A549 (cell line): ENCODE data around the gene NECTIN1. TPM values are rescaled to one million over a fixed set of nuclear protein-coding genes. Genes with fewer than 3 reads are reported as not detected.

ENCODE experiments used
- ATAC-seq, 2 experiments: fragments of 200-7000 bp in 1 of 2; fragments of >200 bp in 1 of 2; cut with Nextera tagmentation in 1 of 2; cut with Tn5 transposase in 1 of 2; 3 replicates each; pipeline versions ENCODE4 v1.8.0 to v1.9.1; 2018 to 2020; ENCODE audit warnings: mild to moderate bottlenecking in 1 of 2, moderate library complexity in 1 of 2
- CTCF ChIA-PET: fragments of 300-600 bp; sonication (Branson Sonifier 250); formaldehyde crosslinking; extraction: SDS; loops from one replicate; lab custom pipeline; 2021; ENCODE audit warnings: antibody characterized with exemption, inconsistent platforms; lab: Yijun Ruan, JAX
- POLR2A ChIA-PET: fragments of 350-600 bp; formaldehyde crosslinking; extraction: SDS; loops from one replicate; lab custom pipeline; 2021; ENCODE audit warnings: antibody characterized with exemption, inconsistent platforms; lab: Yijun Ruan, JAX
- DNase-seq, 2 experiments: peaks; one replicate each; pipeline versions ENCODE4 v3.0.0 to v3.0.0-alpha.2; 2011 to 2016; ENCODE audit warnings: low read depth in 1 of 2, low spot score in 1 of 2
- FAIRE-seq: peaks from 2 replicates; lab custom pipeline; 2011; peaks lifted over from hg19 to GRCh38; lab: Jason Lieb, UNC
- H3K27ac ChIP-seq, 2 experiments: fragments of >200 bp; sonication (Bioruptor Twin); formaldehyde crosslinking; 3 replicates each; pipeline ENCODE4 v1.5.1; 2016 to 2017
- H3K4me1 ChIP-seq: fragments of >200 bp; sonication (Bioruptor Twin); formaldehyde crosslinking; 3 replicates; pipeline ENCODE4 v1.6.1; 2016
- H3K4me2 ChIP-seq: fragments of >200 bp; sonication (Bioruptor Twin); formaldehyde crosslinking; 3 replicates; pipeline ENCODE4 v1.6.1; 2016
- H3K4me3 ChIP-seq: fragments of >200 bp; sonication (Bioruptor Twin); formaldehyde crosslinking; 3 replicates; pipeline ENCODE4 v1.5.1; 2016
- H3K9me3 ChIP-seq: fragments of >200 bp; sonication (Bioruptor Twin); formaldehyde crosslinking; 3 replicates; pipeline ENCODE4 v1.6.1; 2016
- BHLHE40 ChIP-seq: IDR thresholded peaks from 2 replicates; pipeline ENCODE4 v1.6.1; 2012; ENCODE audit warnings: low read depth, low read length, inconsistent platforms
- CBX2 ChIP-seq: fragments of 200-600 bp; sonication (generic); IDR thresholded peaks from 2 replicates; pipeline ENCODE4 v1.6.1; 2016; ENCODE audit warnings: low read depth, mild to moderate bottlenecking, borderline replicate concordance
- CBX8 ChIP-seq: fragments of 200-600 bp; sonication (generic); IDR thresholded peaks from 2 replicates; pipeline ENCODE4 v1.6.1; 2016
- ELK1 ChIP-seq: fragments of 150-350 bp; IDR thresholded peaks from 2 replicates; pipeline ENCODE4 v1.6.1; 2014; ENCODE audit warnings: low read depth, mild to moderate bottlenecking, low read length
- EP300 ChIP-seq, 2 experiments: fragments of >200 bp; sonication (Bioruptor Twin); formaldehyde crosslinking; IDR thresholded peaks; 2 replicates in 1 of 2; 3 replicates in 1 of 2; pipeline ENCODE4 v1.6.1; 2016 to 2017
- FOXS1 ChIP-seq: fragments of 250-450 bp; sonication (Bioruptor Pico); IDR thresholded peaks from 2 replicates; pipeline ENCODE4 v1.5.0; 2020; ENCODE audit warnings: mild to moderate bottlenecking, moderate library complexity
- GATA3 ChIP-seq: IDR thresholded peaks from 2 replicates; pipeline ENCODE4 v1.6.1; 2012; ENCODE audit warnings: borderline replicate concordance
- HOXB13 ChIP-seq: fragments of 250-450 bp; sonication (Bioruptor Pico); IDR thresholded peaks from 2 replicates; pipeline ENCODE4 v1.5.0; 2020; ENCODE audit warnings: low read depth, mild to moderate bottlenecking, moderate library complexity
- JUN ChIP-seq, 2 experiments: fragments of >200 bp; sonication (Bioruptor Twin); formaldehyde crosslinking; IDR thresholded peaks; 2 replicates in 1 of 2; 3 replicates in 1 of 2; pipeline ENCODE4 v1.6.1; 2016 to 2017
- JUNB ChIP-seq: fragments of >200 bp; sonication (Bioruptor Twin); formaldehyde crosslinking; IDR thresholded peaks from 2 replicates; pipeline ENCODE4 v1.6.1; 2016
- MAFK ChIP-seq: fragments of 450-650 bp; IDR thresholded peaks from 2 replicates; pipeline ENCODE4 v1.6.1; 2014; ENCODE audit not compliant: partially characterized antibody
- MAZ ChIP-seq: fragments of 150-350 bp; IDR thresholded peaks from 2 replicates; pipeline ENCODE4 v1.6.1; 2014; ENCODE audit warnings: antibody characterized with exemption, low read depth, low read length, borderline replicate concordance
- POLR2A ChIP-seq: IDR thresholded peaks from 2 replicates; pipeline ENCODE4 v1.6.1; 2012; ENCODE audit warnings: mild to moderate bottlenecking, low read length
- POLR2AphosphoS2 ChIP-seq: conservative IDR thresholded peaks from 2 replicates; pipeline ENCODE4 v1.6.1; 2012; ENCODE audit warnings: low read length, improper control_type of control experiment, inconsistent platforms
- RARB ChIP-seq: fragments of 250-450 bp; sonication (Bioruptor Pico); IDR thresholded peaks from 2 replicates; pipeline ENCODE4 v1.8.0; 2021; ENCODE audit warnings: mild to moderate bottlenecking, moderate library complexity
- RFX5 ChIP-seq: fragments of 450-650 bp; IDR thresholded peaks from 2 replicates; pipeline ENCODE4 v1.7.1; 2014; ENCODE audit warnings: antibody characterized with exemption, mild to moderate bottlenecking, moderate library complexity
- SREBF2 ChIP-seq: fragments of 450-650 bp; IDR thresholded peaks from 2 replicates; pipeline ENCODE4 v1.6.1; 2014; ENCODE audit warnings: mild to moderate bottlenecking, moderate library complexity
- TFCP2L1 ChIP-seq: fragments of 250-450 bp; sonication (Bioruptor Pico); IDR thresholded peaks from 2 replicates; pipeline ENCODE4 v1.5.0; 2021; ENCODE audit warnings: mild to moderate bottlenecking
- ZC3H11A ChIP-seq: fragments of 450-650 bp; IDR thresholded peaks from 2 replicates; pipeline ENCODE4 v1.6.1; 2014; ENCODE audit warnings: antibody characterized with exemption, mild to moderate bottlenecking
- ZFP36 ChIP-seq: fragments of 450-650 bp; IDR thresholded peaks from 2 replicates; pipeline ENCODE4 v1.6.1; 2014; ENCODE audit warnings: borderline replicate concordance; ENCODE audit not compliant: partially characterized antibody
- ZSCAN20 ChIP-seq: fragments of 250-450 bp; sonication (Bioruptor Pico); IDR thresholded peaks from 2 replicates; pipeline ENCODE4 v1.8.0; 2022; ENCODE audit warnings: mild to moderate bottlenecking, moderate library complexity
- WGBS: methylation state at CpG from one replicate; pipeline ENCODE4 v1.1.6; 2017; ENCODE audit errors: missing lambda C conversion rate; 5-methylcytosine and 5-hydroxymethylcytosine counted together
- polyA plus RNA-seq, 4 experiments: library from polyadenylated mRNA; depleted of rRNA in 3 of 4; stranded (reverse); fragments of >200 nt; fragmentation: RNase III in 1 of 4; extraction: RNeasy Plus Mini Kit Qiagen cat#74134 plus additional on column Dnase treatment in 1 of 4; gene quantifications; 2 replicates in 3 of 4; 3 replicates in 1 of 4; pipeline ENCODE4 v1.2.3, GENCODE V29; 2011 to 2017
- TF ChIP-seq, protein P1 (sequence below): fragments of >200 bp; sonication (Bioruptor Twin); formaldehyde crosslinking; IDR thresholded peaks from 3 replicates; pipeline ENCODE4 v1.6.1; 2016
- TF ChIP-seq, protein P2 (sequence below): fragments of 250-450 bp; sonication (Bioruptor Pico); IDR thresholded peaks from 2 replicates; pipeline ENCODE4 v1.5.0; 2020; ENCODE audit warnings: low read depth, mild to moderate bottlenecking, moderate library complexity
- TF ChIP-seq, protein P3 (sequence below): IDR thresholded peaks from 2 replicates; pipeline ENCODE4 v1.6.1; 2012; ENCODE audit warnings: low read depth, borderline replicate concordance

Gene NECTIN1
- polyA plus RNA-seq, 2 of the 4 experiments (the other 2 are of a cell fraction), result 2.2 to 5.5 TPM

DNA sequence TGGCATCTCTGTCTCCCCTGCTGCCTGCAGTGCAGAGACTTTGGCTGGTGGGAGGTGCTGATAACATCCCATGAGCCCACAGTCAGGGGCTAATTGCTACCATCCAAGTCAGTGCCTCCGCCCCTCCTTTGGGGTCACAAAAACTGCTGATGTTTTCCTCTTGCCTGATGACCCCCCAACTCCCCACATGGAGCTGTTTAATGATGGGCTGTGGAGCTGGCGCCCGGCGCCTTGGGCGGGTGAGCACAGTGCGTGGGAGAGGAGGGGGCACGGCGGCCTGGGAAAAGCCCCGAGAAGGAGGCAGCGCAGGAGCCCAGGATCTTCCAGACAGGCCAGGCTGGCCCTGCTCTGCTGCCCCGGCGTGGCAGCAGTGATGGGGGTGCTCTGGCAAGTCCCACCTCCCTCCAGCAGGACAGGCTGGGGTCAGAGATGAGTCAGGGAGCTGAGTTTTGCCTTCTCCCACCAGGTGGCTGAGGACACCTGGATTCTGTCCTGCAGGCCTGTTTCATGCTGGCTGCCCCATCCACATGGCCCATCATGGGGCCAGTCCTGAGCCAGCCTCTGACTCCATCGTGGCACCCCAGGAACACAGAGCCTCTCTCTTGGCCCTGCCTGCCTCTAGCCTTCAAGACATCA is 43.8 kb downstream of the NECTIN1 start:
- FAIRE-seq, result no peak
- WGBS, result 98% methylated on average over 8 of the region's 13 CpGs
- ChIA-PET POLR2A (no interaction called here), CTCF (interaction anchor here (1.4 kb wide), 1 partner anchor 545 kb away, joined by 3 read pairs; no protein-coding TSS in a partner anchor)
- Histone ChIP-seq H3K4me3 (no peak overlapping the region), H3K4me2 (no peak overlapping the region), H3K27ac (no peak overlapping the region; a peak in 1 of 6 replicates), H3K4me1 (peaks cover 5% of the 10 kb centered on the region; the same call in 2 of the 3 replicates), H3K9me3 (no peaks in the 10 kb centered on the region)
- no peak for DNase-seq
- TF ChIP-seq, protein P1, sequence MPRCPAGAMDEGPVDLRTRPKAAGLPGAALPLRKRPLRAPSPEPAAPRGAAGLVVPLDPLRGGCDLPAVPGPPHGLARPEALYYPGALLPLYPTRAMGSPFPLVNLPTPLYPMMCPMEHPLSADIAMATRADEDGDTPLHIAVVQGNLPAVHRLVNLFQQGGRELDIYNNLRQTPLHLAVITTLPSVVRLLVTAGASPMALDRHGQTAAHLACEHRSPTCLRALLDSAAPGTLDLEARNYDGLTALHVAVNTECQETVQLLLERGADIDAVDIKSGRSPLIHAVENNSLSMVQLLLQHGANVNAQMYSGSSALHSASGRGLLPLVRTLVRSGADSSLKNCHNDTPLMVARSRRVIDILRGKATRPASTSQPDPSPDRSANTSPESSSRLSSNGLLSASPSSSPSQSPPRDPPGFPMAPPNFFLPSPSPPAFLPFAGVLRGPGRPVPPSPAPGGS, result no peak
- no peak for TF ChIP-seq POLR2AphosphoS2
- no peak for TF ChIP-seq ZC3H11A
- no peak for TF ChIP-seq TFCP2L1
- TF ChIP-seq JUN (IDR thresholded peaks at IDR 0.05), result no peak
- TF ChIP-seq BHLHE40, result no peak
- TF ChIP-seq FOXS1 (CRISPR knock-in tag), result no peak
- no peak for TF ChIP-seq CBX2
- no peak for TF ChIP-seq HOXB13 (CRISPR knock-in tag)
- TF ChIP-seq POLR2A, result no peak
- ATAC-seq, result no peak

- Histone ChIP-seq H3K4me2 (no peak overlapping the region), H3K9me3 (no peaks in the 10 kb centered on the region), H3K27ac (peak overlapping the region; percentile 16 to 35; a peak in 1 of 6 replicates), H3K4me3 (no peak overlapping the region), H3K4me1 (peaks cover 5% of the 10 kb centered on the region; the same call in 2 of the 3 replicates)
- DNase-seq, result peak; percentile 10 to 13
- ChIA-PET POLR2A (no interaction called here), CTCF (interaction anchor here (2.0 kb wide), 1 partner anchor 8 kb away, joined by 8 read pairs; no protein-coding TSS in a partner anchor)
- peak in 1 of 2 experiments; percentile 56; a peak in 3 of 6 replicates for ATAC-seq
- TF ChIP-seq BHLHE40, result no peak
- no peak for TF ChIP-seq POLR2AphosphoS2
- no peak for TF ChIP-seq GATA3
- TF ChIP-seq CBX8, result no peak
- no peak for TF ChIP-seq RFX5
- TF ChIP-seq ZSCAN20, result no peak
- no peak for TF ChIP-seq ZC3H11A
- TF ChIP-seq RARB (CRISPR knock-in tag), result no peak
- TF ChIP-seq ZFP36, result no peak
- FAIRE-seq, result no peak
- WGBS, result 89% methylated on average over 10 of the region's 15 CpGs
Observed at GRCh38 chr11:119684361-119685110, 44.5 kb downstream of the NECTIN1 start.

DNA sequence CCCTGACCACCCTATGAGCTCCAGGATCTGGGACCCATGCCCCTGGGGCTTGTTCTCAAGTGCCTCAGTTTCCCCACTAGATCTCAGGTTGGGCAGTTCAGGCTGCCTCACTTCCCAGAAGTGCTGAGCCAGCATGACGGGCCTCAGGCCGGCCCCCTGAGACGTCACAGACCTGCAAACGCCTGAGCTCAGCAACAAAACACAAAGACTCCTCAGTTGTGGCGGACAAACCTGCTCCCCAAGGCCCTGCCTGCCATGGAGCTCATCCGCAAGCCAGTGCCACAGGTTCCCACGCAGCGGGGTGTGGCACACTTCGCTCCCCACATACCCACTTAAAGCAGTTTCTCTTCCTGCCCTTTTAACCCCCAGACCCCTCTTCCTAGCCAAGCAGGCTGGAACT is 45.2 kb downstream of the NECTIN1 start:
- DNase-seq (no peak), ATAC-seq (no peak), FAIRE-seq (no peak)
- Histone ChIP-seq H3K4me3 (no peak overlapping the region), H3K4me2 (no peak overlapping the region), H3K27ac (peak overlapping the region; percentile 16 to 35; a peak in 1 of 6 replicates), H3K4me1 (peaks cover 5% of the 10 kb centered on the region; the same call in 2 of the 3 replicates), H3K9me3 (no peaks in the 10 kb centered on the region)
- CTCF ChIA-PET, result interaction anchor here (1.8 to 2.0 kb wide), 2 partner anchors 9 to 11 kb away, joined by 4 to 8 read pairs; no protein-coding TSS in a partner anchor
- POLR2A ChIA-PET, result no interaction called here
- 87% methylated on average over 8 of the region's 9 CpGs for WGBS
- TF ChIP-seq MAFK (peak; percentile 53), JUNB (no peak)

- ChIA-PET CTCF (interaction anchor here (0.9 to 1.8 kb wide), 3 partner anchors 15 to 427 kb away, joined by 3 to 6 read pairs (median 4); partner anchors contain the start of gene NECTIN1), POLR2A (no interaction called here)
- WGBS, result 33% methylated on average over 5 of the region's 8 CpGs
- DNase-seq (no peak), FAIRE-seq (no peak), ATAC-seq (peak in 1 of 2 experiments; percentile 53; a peak in 2 of 6 replicates)
- no peak overlapping the region for H3K4me3 ChIP-seq
- TF ChIP-seq EP300 (IDR thresholded peaks at IDR 0.05) (no peak), MAZ (no peak), ELK1 (no peak), SREBF2 (no peak), FOXS1 (CRISPR knock-in tag) (no peak)
- TF ChIP-seq, protein P2, sequence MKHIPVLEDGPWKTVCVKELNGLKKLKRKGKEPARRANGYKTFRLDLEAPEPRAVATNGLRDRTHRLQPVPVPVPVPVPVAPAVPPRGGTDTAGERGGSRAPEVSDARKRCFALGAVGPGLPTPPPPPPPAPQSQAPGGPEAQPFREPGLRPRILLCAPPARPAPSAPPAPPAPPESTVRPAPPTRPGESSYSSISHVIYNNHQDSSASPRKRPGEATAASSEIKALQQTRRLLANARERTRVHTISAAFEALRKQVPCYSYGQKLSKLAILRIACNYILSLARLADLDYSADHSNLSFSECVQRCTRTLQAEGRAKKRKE, result no peak
- TF ChIP-seq, protein P3, sequence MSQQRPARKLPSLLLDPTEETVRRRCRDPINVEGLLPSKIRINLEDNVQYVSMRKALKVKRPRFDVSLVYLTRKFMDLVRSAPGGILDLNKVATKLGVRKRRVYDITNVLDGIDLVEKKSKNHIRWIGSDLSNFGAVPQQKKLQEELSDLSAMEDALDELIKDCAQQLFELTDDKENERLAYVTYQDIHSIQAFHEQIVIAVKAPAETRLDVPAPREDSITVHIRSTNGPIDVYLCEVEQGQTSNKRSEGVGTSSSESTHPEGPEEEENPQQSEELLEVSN, result no peak
- H3K9me3 ChIP-seq, result no peaks in the 10 kb centered on the region; the same call in 2 of the 3 replicates
- no peak overlapping the region for H3K4me2 ChIP-seq
- no peak overlapping the region for H3K27ac ChIP-seq
- H3K4me1 ChIP-seq, result peaks cover 5% of the 10 kb centered on the region; the same call in 2 of the 3 replicates
Observed at GRCh38 chr11:119681361-119681910, 47.6 kb downstream of the NECTIN1 start.
